Suppressor macrophage (primary cell): ENCODE measurements around the gene TEPSIN.

Source experiments
- DNase-seq, 4 experiments: peaks; one replicate each; pipeline ENCODE4 v3.0.0-alpha.2; 2020 to 2022
- total RNA-seq, 17 experiments: gene quantifications; one replicate each; lab custom pipeline; 2026; ENCODE audit warnings: mixed read lengths in 6 of 17, inconsistent platforms in 3 of 17; lab: John Stamatoyannopoulos, UW

The TEPSIN gene, protein sequence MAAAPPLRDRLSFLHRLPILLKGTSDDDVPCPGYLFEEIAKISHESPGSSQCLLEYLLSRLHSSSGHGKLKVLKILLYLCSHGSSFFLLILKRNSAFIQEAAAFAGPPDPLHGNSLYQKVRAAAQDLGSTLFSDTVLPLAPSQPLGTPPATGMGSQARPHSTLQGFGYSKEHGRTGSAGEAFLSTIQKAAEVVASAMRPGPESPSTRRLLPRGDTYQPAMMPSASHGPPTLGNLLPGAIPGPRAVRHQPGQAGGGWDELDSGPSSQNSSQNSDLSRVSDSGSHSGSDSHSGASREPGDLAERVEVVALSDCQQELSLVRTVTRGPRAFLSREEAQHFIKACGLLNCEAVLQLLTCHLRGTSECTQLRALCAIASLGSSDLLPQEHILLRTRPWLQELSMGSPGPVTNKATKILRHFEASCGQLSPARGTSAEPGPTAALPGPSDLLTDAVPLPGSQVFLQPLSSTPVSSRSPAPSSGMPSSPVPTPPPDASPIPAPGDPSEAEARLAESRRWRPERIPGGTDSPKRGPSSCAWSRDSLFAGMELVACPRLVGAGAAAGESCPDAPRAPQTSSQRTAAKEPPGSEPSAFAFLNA
- 5.2 to 30.3 (median 13.8) reads per million in 17 experiments for total RNA-seq

GRCh38 chr17:81238815-81239713 lies at the start of gene TEPSIN, which contains the start of gene NDUFAF8:
TEPSIN (minus strand) TSS chr17:81239055; CDS start chr17:81239033, 22 bp downstream.
NDUFAF8 (plus strand) TSS chr17:81239318; CDS start chr17:81239364, 46 bp downstream.
- peak; percentile 98 to 100 (median 99) for DNase-seq

DNA sequence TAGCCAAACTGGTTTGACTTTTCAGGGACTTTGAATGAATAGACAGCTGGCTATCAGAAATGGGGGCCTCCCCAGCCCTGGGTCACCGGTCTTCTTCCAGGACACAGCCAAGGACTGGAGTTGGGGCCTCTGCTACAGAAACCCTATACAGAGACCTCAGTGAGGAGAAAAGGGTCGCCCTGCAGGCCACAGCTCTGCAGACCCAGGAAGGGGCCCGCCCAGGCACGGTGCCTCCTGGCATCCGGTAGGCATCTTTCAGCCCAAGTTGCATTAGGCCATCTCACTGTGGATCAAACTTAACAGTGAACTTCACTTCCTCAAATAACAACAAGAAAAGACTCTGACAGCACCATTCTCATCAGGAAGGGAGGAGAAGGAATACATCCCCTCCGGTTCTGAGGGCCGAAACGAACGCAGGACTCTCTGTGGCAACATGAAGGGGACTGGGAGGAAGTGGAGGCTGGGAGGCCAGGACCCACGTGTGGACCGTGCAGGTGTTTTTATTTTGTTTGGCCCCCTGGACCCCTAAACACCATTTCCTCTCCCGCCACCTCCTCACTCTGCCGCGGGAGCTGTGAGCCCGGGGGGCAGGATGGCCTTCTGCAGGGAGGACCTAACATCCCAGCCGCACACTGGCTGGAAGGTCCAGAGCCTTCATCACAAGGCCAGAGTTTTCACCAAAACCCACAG lies 49.0 kb upstream of the TEPSIN start:
- peak in 3 of 4 experiments; percentile 20 to 62 (median 54) for DNase-seq

- DNase-seq, result no peak
Measured at GRCh38 chr17:81287152-81287551, 48.3 kb upstream of the TEPSIN start.

- no peak for DNase-seq
Measured at GRCh38 chr17:81286491-81287145, 47.8 kb upstream of the TEPSIN start.

- DNase-seq, result peak in 2 of 4 experiments; percentile 18 to 20
Measured at GRCh38 chr17:81285894-81286293, 47.0 kb upstream of the TEPSIN start.

DNA sequence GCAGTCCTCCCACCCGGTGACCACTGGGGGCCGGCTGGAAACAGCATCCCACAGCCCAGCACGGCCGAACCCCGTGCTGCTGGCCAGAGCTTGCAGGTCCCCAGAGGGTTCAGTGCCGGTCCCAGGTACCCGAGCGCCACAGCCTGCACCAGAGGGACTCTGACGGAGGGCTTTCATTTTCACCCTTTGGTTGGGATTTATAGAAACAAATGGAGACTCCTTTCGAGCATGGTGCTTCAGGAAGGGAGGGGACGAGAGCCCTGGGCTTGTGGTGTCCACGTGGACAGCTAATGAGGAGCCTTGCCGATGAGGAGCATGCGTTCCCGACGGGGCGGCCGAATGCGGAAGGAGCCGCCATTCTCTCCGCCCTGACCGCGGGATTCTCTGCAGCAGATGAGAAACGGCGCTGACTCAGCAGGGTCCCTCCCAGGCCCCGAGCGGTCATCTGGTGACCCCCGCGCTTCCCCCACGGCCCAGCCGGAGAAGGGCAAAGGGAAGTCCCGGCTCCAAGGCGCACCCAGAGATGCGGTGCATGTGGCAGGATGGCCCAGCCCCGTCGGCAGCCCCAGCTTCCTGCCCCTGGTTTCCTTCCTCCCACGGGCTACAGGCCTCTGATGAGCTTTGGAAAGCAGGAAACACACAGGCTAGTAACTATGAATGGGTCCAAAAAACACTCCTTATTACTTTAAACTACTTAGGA lies 46.5 kb upstream of the TEPSIN start:
- DNase-seq, result peak; percentile 95 to 98 (median 98)

- DNase-seq, result no peak
Measured at GRCh38 chr17:81282876-81283275, 44.0 kb upstream of the TEPSIN start.

DNA sequence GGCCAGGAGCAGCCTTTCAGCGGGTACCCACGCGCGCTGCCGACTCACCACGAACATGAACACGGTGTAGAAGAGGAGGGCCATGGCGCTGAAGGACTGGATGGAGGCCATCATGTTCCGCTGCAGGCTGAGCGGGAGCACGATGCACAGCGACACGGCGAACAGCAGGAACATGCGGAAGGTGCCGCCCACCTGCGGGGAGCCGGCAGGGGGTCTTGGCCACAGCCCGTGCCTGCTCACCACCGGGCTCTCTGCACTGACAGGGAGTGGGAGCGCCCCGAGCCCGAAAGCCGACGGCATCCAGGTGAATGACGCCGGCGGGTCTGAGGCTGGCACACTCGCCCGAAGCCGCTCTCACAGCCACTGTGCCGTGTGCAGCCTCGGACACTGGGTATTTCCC lies 43.3 kb upstream of the TEPSIN start:
- DNase-seq, result no peak

GRCh38 chr17:81280571-81280970 lies 41.7 kb upstream of the TEPSIN start:
- no peak for DNase-seq

GRCh38 chr17:81279278-81280275 lies 40.7 kb upstream of the TEPSIN start:
- no peak for DNase-seq

DNA sequence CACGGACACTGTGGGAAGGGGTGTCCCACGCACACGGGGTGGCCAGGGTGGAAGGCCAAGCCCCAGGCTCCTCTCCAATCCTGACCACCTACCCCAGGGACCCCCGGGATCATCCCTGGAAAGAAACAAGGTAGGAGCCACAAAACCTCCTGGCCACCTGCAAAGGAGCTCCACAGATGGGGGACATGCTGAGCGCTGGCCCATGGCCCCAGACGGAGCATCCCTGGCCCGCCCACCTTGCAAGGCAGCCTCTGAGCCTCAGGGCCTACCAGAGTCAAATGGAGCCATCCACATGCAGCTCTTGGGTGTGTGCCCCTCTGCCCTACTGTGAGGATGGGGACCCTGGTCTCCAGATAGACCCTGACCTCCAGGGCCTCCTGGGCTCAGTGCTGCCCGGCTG lies 40.0 kb upstream of the TEPSIN start:
- no peak for DNase-seq

- DNase-seq, result no peak
Measured at GRCh38 chr17:81277946-81278693, 39.3 kb upstream of the TEPSIN start.

- no peak for DNase-seq
Measured at GRCh38 chr17:81277421-81277820, 38.6 kb upstream of the TEPSIN start.

GRCh38 chr17:81276781-81277180 lies 37.9 kb upstream of the TEPSIN start:
- DNase-seq, result no peak

GRCh38 chr17:81274471-81274855 lies 35.6 kb upstream of the TEPSIN start:
- DNase-seq, result no peak

DNA sequence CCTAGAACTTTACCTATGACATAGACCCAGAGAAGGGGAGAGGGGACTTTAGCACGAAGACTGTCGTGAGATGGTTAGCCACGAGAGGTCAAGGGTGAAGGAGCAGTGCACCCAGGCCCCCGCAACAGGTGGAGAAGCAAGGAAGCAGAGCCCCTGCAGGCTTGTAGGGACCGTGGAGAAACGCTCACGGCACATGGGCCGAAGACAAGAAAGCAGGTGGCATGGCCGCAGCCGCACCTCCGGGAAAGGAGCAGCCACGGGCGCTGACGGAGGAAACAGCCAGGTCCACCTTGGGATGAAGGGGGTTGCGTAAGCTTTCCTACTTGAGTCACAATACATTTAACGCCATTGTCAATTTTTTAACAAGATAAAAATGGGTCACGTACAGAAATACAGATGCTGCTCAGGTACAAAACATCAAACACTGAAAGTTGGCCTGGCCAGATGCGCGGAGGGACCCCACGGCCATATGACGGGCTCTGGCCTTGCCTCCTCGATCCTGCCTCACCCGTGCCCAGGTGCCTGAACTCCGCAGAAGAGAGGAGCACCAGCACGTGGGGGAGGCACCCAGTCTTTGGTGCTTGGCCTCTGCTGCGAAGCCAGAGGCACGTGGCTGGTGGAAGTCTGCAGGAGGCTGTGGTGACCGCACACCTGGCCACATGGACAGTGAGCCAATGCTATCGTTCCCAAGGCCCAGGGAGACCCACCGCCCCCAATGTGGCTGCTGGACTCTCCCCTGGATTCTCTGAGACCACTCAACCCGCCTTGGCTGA lies 35.0 kb upstream of the TEPSIN start:
- no peak for DNase-seq

GRCh38 chr17:81272616-81273015 lies 33.8 kb upstream of the TEPSIN start:
- DNase-seq, result peak; percentile 24 to 62 (median 52)

- no peak for DNase-seq
Measured at GRCh38 chr17:81271226-81271625, 32.4 kb upstream of the TEPSIN start.
